Mesenteric fat pad (tissue), 1 donor: Measurements from ENCODE around the gene AKR7A2. TPM values are rescaled to one million over a fixed set of nuclear protein-coding genes. Genes with fewer than 3 reads are reported as not detected.
A peak's percentile ranks its signal among the peaks of the same experiment; 100 is the strongest.

Experiments
- DNase-seq: peaks from one replicate; pipeline ENCODE4 v3.0.0-alpha.2; 2020; ENCODE audit warnings: low spot score
- long read RNA-seq: library from polyadenylated mRNA; unstranded; transcript quantifications from one replicate; pipeline ENCODE4 v2.0.0, GENCODE V29; 2020
- total RNA-seq: library from RNA; stranded (reverse); fragmentation: NEBNext Ultra II Directional; extraction: Animal tissue kit (Norgen Biotek cat#: 25700); gene quantifications from one replicate; pipeline ENCODE4 v1.2.1, GENCODE V29; 2021
- donor health status: DM: yes; HTN: yes; CAD: no.

Gene AKR7A2
- 39.4 TPM for total RNA-seq
- long read RNA-seq, transcript AKR7A2-201 (7 exons, 1,362 nt) = major isoform, 188 of 200 reads
- long read RNA-seq, partial matches to known transcripts = 5 of 200 reads
- long read RNA-seq, other reads (novel, unspliced or antisense) = 6 of 200 reads

GRCh38 chr1:19311931-19312781, at the start of gene AKR7A2, which contains the start of gene SLC66A1:
Gene AKR7A2 (minus strand): TSS chr1:19312144. CDS start chr1:19312124, 20 bp downstream.
Gene SLC66A1 (plus strand): TSS chr1:19312326. CDS start chr1:19317678, 5,352 bp downstream.
- peak; percentile 97 for DNase-seq

- DNase-seq = no peak
Observed at GRCh38 chr1:19360843-19361610, 49.1 kb upstream of the AKR7A2 start.

GRCh38 chr1:19360432-19360831, 48.5 kb upstream of the AKR7A2 start:
- DNase-seq = no peak

- no peak for DNase-seq
Observed at GRCh38 chr1:19360016-19360415, 48.1 kb upstream of the AKR7A2 start.

GRCh38 chr1:19359357-19359756, 47.4 kb upstream of the AKR7A2 start:
- no peak for DNase-seq

- no peak for DNase-seq
Observed at GRCh38 chr1:19358710-19359109, 46.8 kb upstream of the AKR7A2 start.

GRCh38 chr1:19357299-19357986, 45.5 kb upstream of the AKR7A2 start:
- no peak for DNase-seq

GRCh38 chr1:19356266-19356665, 44.3 kb upstream of the AKR7A2 start:
- no peak for DNase-seq

- no peak for DNase-seq
Observed at GRCh38 chr1:19354531-19354981, 42.6 kb upstream of the AKR7A2 start.

GRCh38 chr1:19353596-19353995, 41.7 kb upstream of the AKR7A2 start:
- DNase-seq = no peak

- DNase-seq = no peak
Observed at GRCh38 chr1:19352839-19353238, 40.9 kb upstream of the AKR7A2 start.

- DNase-seq = no peak
Observed at GRCh38 chr1:19351873-19352272, 39.9 kb upstream of the AKR7A2 start.

GRCh38 chr1:19350566-19350965, 38.6 kb upstream of the AKR7A2 start:
- no peak for DNase-seq

- DNase-seq = no peak
Observed at GRCh38 chr1:19349999-19350398, 38.1 kb upstream of the AKR7A2 start.

GRCh38 chr1:19348441-19349198, 36.7 kb upstream of the AKR7A2 start:
- DNase-seq = no peak

- DNase-seq = no peak
Observed at GRCh38 chr1:19347533-19348172, 35.7 kb upstream of the AKR7A2 start.

- no peak for DNase-seq
Observed at GRCh38 chr1:19346026-19346425, 34.1 kb upstream of the AKR7A2 start.

- no peak for DNase-seq
Observed at GRCh38 chr1:19345391-19345790, 33.4 kb upstream of the AKR7A2 start.

GRCh38 chr1:19344831-19345230, 32.9 kb upstream of the AKR7A2 start:
- no peak for DNase-seq

GRCh38 chr1:19344372-19344810, 32.4 kb upstream of the AKR7A2 start:
- no peak for DNase-seq
